G401.6 (cell line): Measurements from ENCODE around the gene DYNLL2.
"Not testable (repeated sequence)": the region's sequence is repeated elsewhere in the genome, so short reads cannot be mapped to it uniquely, and the experiment has no call there.

Source experiments
- FAIRE-seq: peaks from 2 replicates; lab custom pipeline; 2012; peaks lifted over from hg19 to GRCh38; lab: Jason Lieb, UNC

Gene DYNLL2

GRCh38 chr17:58082870-58083490, at the start of gene DYNLL2:
DYNLL2 (plus strand) TSS chr17:58083419; CDS start chr17:58087091, 3,672 bp downstream.
- no peak for FAIRE-seq

- FAIRE-seq: no peak
These were observed 43.2 kb upstream of the DYNLL2 start for GRCh38 chr17:58039975-58040374.

- no peak for FAIRE-seq
These were observed 42.8 kb upstream of the DYNLL2 start for GRCh38 chr17:58040386-58040785.

GRCh38 chr17:58041161-58041560, 42.1 kb upstream of the DYNLL2 start:
- no peak for FAIRE-seq

GRCh38 chr17:58043221-58044181, 39.7 kb upstream of the DYNLL2 start:
- FAIRE-seq: no peak

GRCh38 chr17:58044256-58044655, 39.0 kb upstream of the DYNLL2 start:
- not testable (repeated sequence) for FAIRE-seq

GRCh38 chr17:58046239-58047094, 36.8 kb upstream of the DYNLL2 start:
- FAIRE-seq: no peak

GRCh38 chr17:58047376-58048150, 35.7 kb upstream of the DYNLL2 start:
- FAIRE-seq: no peak

GRCh38 chr17:58049533-58049932, 33.7 kb upstream of the DYNLL2 start:
- no peak for FAIRE-seq

- no peak for FAIRE-seq
These were observed 32.3 kb upstream of the DYNLL2 start for GRCh38 chr17:58050966-58051365.

- no peak for FAIRE-seq
These were observed 31.8 kb upstream of the DYNLL2 start for GRCh38 chr17:58051468-58051867.

- no peak for FAIRE-seq
These were observed 30.8 kb upstream of the DYNLL2 start for GRCh38 chr17:58052407-58052806.

GRCh38 chr17:58052945-58053715, 30.1 kb upstream of the DYNLL2 start:
- no peak for FAIRE-seq

- no peak for FAIRE-seq
These were observed 28.6 kb upstream of the DYNLL2 start for GRCh38 chr17:58054641-58055040.

GRCh38 chr17:58056476-58056875, 26.7 kb upstream of the DYNLL2 start:
- no peak for FAIRE-seq

- FAIRE-seq: no peak
These were observed 24.1 kb upstream of the DYNLL2 start for GRCh38 chr17:58059141-58059540.

GRCh38 chr17:58060596-58061191, 22.5 kb upstream of the DYNLL2 start:
- no peak for FAIRE-seq

GRCh38 chr17:58061672-58062071, 21.5 kb upstream of the DYNLL2 start:
- no peak for FAIRE-seq

GRCh38 chr17:58065238-58065637, 18.0 kb upstream of the DYNLL2 start:
- no peak for FAIRE-seq

GRCh38 chr17:58066401-58066800, 16.8 kb upstream of the DYNLL2 start:
- no peak for FAIRE-seq

- no peak for FAIRE-seq
These were observed 10.4 kb upstream of the DYNLL2 start for GRCh38 chr17:58072862-58073261.
